HG02943 (cell line): ENCODE data around the gene SLC66A2.

ENCODE experiments used
- ATAC-seq: cut with Tn5 transposase; IDR thresholded peaks from one replicate; pipeline ENCODE4 v1.9.1; 2021; ENCODE audit warnings: mild to moderate bottlenecking, low read depth, moderate library complexity; ENCODE audit not compliant: unreplicated experiment

Gene SLC66A2

DNA sequence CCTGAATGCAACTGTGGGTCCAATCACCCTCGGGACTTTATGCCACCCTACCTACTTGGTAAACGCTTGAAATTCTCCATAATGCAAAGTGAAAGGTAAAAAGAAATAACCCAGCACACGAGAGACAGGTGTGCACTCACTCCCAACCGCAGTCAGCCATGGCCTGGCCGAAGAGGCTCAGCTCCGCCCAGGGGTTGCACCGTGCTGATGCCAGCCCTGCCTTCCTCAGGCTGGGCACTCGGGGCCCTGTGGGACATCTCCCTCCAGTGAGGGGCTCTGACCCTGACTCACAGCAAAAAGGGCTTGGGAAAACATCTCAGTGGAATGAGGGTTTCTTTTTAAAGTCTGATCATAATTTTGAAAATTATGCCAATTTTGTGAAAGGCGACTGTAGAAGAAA lies 13.3 kb downstream of the SLC66A2 start:
- ATAC-seq: no peak

DNA sequence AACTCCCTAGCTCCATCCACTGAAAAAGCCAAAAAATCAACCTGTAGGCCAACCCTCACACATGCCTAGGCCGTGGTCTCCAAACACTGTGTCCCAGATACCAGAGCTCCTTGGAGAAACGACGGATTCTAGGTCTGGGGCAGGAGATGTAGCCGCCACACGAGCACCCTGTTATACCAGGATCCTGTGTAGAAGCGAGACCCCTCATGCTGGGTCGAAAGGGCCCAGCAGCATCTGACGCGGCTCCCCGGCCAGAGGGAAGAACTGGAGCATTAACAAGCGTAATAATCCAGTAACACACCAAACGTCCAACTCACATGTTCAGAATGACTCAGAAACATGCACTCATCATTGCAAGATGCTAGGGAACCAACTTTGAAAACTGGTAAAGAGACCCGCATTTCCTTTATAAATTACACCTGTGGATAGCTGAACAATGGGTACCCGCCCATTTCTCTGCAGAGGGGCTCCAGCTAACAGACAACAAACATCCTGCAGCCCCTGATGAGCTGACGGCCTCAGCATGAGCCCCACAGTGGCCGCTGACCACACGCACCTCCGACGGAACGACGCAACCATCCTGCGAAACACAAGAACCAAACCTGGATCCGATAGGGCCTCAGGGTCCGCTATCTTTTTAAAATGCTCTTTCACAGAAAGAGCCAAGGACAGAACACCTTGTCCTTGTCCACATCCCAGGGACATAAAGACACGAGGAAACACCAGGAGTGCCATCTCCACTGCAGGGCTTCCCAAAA lies 14.2 kb downstream of the SLC66A2 start:
- ATAC-seq: no peak

DNA sequence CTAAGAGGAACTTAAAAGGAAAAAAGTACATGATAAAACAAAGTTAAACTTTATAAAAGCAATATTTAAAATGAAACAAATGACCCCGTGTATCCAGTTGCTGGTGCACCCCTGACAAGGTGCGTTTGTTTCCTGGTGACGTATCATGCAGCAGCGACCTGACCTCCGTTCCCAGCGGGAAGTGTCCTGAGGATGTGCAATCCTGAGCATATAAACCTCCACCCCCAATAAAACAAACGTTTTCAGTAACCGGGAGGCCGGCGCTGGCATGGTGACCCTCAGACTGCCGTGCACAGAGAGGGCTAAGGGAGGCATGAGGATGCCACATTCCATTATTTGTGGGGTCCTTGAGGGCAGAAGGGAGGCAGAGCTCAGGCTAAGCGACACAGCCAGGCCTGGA lies 14.8 kb downstream of the SLC66A2 start:
- ATAC-seq: no peak

DNA sequence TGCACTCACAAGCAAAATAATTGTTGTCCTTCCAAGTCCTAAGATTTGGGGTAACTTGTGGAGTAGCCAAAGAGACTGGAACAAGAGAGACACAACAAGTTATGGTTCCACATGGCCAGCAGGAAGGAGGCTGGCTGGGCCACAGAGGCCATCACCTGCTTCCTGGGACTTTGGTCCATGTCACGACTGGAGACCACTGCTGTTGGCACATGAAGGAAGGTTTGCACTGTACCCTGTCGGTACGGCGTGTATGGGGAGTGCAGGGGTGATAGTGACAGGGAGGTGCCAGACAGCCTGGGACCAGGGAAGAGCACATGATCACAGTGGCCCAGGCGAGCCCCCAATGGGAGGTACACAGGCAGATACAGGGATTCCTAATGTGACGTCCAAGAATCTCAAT lies 15.5 kb downstream of the SLC66A2 start:
- no peak for ATAC-seq

DNA sequence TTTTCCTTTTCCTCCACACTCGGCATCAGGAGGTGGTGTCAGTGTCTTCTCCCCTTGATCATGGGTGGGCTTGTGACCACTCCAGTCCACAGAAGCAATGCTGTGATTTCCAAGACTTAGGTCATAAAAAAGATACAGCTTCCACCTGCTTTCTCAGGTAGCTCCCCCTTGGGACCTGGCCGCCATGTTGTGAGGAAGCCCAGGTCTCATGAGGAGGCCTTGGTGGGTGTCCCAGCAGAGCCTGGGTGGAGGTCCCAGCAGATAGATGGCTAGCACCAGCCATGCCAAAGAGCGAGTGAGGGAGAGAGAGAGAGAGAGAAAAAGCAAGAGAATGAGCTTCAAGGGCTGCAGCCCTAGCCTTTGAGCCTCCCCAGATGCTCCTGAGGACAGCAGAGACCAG lies 16.0 kb downstream of the SLC66A2 start:
- ATAC-seq: no peak

DNA sequence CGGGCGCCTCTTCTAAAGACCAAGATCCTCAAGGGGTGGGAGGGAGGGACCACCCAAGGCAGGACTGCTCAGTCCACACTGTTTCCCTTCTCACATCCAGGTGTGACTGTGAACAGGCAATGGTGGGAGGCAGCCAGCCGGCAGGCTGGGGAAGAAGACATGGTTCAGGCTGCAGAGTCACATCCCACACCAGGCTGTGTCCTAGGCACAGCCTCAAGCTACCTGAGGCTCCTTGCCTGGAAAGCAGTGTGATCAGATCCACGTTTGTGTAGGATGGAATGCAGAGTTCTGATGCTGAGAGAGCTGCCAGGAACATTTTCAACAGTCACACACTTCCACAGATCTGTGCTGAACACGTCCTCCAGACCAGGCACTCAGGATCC lies 16.4 kb downstream of the SLC66A2 start:
- ATAC-seq: no peak

DNA sequence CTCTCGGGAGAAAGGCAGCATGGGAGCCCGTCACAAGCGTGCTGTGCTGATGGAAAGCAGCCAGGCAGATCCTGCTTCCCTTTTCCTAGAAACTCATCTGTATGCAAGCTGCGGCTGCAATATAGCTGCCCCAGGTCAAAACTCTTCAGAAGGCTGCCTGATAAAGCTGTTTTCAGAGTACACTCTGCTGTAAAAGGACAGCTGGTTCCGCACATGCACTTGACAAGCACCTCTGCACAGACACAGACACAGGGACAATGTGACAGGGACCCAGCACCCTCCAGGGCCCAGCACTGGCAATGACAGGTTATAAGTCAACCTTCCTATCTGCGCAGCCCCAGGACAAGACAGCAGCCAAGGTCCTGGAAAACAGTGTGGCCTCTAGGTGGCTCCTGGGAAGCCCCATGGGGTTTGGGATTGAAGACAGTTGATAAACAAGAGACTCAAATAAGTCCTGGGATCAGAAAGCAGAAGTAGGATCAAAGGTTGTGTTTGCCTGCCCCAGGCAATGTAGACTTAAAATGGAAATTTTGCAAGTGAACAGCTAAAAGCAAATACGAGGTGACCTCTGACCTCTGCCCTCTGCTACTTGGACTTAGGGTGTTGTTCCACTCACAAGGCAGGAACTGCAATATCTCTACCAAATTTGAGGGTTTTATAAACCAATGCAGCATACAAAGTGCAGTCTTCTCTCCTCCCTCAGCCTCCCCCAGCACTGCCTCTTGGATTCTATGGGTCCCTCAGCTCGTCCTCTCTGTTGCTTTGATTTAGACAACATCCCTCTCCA lies 16.9 kb downstream of the SLC66A2 start:
- ATAC-seq: no peak

DNA sequence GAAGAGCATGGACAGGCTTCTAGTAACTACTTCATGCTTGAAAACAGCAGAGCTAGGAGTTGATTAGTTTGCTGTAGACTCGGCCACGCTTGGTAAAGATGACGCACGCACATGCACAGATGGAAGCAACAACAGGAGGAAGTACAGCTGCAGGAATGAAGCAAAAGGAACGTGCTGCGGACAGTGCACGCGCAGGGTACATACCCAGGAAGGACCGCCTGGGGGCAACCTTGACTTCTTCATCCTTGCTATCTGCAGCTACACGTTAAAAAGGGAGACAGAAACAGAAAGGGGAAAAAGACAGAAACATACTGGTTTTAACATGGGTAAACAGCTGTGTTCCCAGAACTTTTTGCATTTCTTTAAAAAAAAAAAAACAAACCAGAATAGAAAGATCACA lies 17.7 kb downstream of the SLC66A2 start:
- no peak for ATAC-seq

DNA sequence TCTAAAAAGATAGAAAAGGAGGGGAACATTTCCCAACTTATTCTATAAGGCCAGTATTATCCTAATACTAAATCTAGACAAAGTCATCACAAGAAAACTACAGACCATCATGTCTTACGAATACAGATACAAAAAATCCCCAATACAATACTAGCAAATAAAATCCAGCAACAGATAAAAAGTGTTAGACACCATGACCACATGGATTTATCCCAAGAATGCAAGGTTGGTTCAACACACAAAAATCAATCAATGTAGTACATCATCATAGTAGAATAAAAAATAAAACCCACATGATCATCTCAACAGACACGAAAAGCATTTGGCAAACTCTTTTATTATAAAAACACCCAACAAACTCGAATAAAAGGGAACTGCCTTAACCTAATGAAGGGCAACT lies 18.5 kb downstream of the SLC66A2 start:
- no peak for ATAC-seq

DNA sequence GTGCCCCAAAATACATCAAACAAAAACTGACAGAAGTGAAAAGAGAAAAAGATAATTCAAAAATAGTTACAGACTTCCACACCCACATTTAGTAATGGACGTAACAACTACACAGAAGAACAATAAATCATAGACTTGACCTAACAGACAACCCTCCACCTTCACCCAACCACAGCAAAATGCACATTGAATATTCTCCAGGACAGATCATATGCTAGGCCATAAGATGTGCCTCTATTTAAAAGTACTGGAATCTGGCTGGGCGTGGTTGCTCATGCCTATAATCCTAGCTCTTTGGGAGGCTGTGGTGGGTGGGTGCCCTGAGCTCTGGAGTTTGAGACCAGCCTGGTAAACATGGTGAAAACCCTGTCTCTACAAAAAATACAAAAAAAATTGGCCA lies 20.0 kb downstream of the SLC66A2 start:
- ATAC-seq: no peak

DNA sequence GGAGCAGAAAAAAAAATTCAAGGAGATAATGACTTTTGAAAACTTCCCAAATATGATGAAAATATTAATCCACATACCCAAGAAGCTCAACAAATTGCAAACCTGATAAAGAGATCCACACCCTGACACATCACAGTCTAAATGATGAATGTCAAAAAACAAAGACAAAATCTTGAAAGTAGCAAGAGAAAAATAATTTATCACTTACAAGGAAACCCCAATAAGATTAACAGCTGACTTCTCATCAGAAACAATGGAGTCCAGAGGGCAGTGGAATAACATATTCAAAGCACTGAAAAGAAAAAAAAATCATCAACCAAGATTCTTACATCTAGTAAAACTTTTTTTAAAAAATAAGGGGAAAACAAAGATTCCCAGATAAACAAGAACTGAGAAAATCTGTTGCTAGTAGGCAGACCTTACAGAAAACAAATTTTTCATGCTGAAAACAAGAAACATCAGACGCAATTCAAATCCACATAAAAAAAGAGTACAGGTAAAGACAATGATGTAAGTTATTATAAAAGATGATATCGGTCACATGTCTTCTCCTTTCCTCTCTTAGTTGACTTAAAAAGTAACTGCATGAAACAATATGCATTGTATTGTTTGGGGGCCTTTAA lies 21.3 kb downstream of the SLC66A2 start:
- ATAC-seq: no peak

DNA sequence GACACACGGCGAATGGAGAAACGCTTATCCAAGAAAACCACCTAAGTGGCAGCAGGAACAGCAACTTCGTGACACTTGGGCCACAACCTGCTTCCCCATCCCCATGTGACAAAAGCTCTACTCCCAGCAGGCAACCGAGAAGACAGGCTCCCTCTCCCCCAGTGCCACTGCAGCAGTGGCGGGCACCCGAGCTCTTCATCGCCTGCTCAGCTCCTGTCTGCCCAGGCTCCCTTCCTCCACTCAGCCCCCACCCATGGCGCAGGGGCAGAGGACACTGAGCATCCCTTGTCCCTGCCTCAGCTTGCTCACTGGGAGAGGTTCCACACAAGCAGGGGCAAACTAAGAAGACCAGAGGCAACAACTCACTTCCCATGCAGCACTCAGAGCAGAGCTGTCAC lies 22.9 kb downstream of the SLC66A2 start:
- no peak for ATAC-seq

DNA sequence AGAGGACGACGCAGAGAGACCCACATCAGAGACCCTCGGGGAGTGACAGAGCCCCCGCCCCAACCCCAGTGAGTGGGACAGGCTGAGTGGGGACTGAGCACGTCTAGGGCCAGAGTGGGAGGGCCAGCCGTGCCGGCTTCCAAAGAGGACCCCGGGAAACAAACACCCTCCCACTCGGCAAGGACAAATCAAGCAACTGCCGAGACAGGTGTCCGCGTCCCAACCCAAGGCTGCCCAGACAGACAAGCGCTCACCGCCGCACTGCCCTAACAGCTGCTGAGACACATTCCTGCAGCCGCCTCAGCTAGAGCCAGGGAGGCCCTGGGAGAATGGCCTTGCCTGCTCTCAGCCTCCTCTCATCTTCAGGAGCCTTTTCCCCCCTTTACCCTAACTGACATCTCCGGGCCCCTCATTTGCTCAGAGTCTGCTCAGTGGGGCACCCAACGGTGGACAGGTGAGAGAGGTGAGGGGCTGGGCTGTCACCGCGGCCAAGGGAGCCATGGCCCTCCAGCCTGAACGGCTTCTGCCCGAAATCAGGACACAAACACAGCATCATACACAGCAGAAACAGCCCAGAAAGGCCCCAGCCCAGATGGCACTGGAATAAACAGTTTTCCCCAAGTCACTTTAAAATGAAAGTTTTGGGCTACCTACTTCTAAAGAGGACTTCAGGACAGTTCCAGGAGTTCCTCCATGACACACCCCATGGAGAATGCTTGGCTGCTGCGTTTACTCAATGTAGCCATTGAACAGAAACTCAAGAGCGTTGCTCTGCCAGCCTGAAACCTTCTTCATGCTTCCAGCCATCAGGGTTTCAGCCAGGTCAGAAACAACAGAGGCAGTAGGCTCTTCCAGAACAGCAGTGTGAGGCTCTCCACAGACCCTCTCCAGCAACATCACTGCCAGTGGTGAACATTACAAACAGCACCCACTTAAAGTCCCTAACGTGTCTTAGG lies 23.6 kb downstream of the SLC66A2 start:
- no peak for ATAC-seq

DNA sequence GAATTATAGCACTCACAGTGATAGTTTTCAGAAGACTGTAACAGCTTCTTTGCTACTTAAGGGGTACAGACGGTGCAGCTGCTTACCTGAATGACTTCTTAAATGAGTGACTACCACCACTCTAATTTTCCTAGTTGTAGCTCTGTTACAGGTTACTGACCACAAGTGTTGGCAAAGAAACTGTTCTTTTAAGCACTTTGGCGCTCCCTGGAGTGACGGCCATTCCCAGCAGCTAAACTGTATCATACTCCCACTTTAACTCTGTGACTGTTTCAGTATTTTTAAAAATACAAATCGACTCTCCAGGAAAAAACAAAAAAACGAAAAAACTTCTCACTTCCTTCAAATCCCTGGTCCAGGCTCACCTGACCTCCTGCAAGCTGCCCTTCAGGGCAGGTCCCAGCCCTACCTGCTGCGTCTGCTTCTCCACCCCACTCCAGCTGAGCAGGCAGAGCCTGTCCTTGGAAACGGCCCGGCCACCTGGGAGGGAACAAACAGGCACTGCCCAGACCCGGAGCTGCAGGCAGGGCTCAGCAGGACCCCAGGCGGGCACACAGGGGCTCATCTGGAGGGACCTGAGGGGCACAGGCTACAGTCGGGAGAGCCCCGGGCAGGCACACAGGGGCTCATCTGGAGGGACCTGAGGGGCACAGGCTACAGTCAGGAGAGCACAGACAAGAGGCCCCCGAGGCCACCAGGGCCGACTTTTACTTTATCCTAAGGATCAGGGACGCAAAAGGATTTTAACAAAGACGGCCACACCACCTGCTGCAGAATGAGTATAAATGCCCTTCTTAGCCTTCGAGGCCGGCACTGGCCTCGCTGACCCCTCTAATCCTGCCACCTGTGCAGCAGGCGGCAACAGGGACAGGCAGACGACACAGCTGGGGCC lies 24.5 kb downstream of the SLC66A2 start:
- no peak for ATAC-seq

DNA sequence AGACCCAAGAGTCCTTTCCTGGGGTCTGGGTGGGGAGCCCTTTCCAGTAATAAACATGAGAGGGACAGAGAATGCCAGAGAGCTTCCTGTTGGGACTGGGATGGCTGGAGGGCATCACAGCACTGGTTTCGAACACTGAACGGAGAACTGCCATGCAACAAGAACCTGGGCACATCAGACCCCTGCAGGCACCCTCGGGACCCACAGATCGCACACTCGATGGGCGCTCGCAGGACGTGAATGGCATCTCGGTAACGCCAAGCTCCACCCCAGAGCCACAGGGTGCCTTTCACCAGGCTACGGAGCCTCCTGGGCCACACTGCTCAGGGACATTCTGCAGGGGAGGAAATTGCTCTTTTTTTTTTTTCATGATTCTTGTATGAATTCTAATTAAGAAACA lies 25.1 kb downstream of the SLC66A2 start:
- ATAC-seq: no peak

DNA sequence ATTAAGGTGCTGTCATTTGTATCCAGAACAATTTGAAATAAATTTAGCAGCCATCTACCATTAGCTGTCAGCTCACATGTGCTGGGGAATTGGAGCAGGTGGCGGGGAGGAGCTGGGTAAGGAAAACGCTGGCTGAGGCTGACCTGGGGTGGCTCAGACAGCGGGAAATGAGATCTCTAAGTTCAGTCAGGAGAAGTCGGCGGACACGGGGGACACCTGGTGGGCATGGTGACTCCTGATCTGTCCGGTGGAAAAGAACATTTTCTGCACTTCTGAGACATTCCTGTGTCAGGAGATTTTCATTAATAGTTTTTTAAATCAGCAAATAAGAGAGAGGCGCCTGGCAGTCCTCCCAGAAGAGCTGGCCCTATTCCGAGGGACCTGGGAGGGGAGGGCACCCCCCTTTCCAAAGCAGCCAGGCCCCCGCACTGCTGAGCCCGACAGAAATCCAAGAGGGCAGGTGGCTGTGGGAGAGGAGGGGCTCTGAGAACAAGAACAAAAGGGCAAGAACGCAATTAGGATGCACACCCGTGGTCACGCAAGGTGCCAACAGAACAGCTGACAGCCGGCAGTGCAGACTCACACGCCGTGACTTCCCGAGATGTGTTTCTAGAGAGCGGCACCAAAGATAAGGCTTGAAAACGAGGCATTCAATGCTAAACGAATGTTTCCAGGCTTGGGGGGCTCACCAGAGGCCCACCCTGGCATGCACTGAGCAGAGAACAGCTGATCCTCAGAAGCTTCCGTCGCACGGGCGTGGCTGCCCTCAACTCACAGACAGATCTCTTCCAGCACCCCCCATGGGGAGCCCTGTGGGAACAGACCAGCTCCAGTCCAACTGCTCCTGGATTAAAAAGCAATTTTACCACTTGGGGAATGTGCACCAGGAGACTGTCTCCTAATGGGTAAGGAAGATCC lies 26.4 kb downstream of the SLC66A2 start:
- no peak for ATAC-seq

DNA sequence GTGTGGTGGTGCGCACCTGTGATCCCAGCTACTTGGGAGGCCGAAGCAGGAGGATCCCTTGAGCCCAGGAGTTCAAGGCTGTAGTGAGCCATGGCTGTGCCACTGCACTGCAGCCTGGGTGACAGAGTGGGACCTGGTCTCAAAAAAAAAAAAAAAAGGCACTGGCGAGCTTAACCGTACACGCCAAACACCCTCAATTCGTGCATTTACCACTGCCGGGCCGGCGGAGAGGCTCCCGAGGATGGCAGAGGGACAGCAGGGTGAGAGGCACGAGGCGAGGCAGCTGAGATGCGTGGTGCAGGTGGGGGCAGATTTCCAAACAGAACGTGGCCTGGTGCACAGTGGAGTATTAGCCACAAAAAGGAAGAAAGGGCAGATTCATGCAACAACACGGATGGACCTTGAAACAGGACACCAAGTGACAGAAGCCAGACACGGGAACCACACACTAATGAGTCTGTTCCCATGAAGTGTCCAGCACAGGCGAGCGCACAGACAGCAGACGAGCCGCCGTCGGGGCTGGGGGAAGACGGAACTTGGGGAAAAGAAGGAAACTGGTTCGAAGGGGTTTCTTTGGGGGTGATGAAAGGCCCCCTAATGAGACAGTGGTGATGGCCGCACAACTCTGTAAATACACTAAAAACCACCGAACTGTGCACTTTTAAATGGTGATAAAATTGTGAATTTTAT lies 27.4 kb downstream of the SLC66A2 start:
- no peak for ATAC-seq

DNA sequence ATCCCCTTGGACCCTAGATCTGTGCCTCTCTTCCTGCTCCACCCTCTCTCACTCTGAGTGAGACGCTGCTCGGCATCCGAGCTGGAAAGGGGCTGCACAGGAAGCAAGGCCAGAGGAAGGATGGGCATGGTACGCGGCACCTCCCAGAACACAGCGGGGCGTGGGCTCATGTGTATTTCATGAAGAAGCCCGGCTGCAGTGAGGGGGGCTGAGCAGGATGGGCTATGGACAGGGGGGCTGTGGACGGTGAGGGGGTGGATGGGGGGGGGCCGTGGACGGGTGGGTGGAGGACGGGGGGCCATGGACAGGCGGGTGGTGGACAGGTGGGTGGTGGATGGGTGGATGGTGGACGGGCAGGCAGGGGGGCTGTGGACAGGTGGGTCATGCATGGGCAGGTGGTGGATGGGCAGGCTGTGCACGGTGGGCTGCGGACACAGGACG lies 28.5 kb downstream of the SLC66A2 start:
- ATAC-seq: no peak
